Measurements from ENCODE around the gene SLC24A4. TPM values are rescaled to one million over a fixed set of nuclear protein-coding genes. Genes with fewer than 3 reads are reported as not detected.

SLC24A4 gene
- total RNA-seq, 1 donor from 2014 or later, result not detected

DNA sequence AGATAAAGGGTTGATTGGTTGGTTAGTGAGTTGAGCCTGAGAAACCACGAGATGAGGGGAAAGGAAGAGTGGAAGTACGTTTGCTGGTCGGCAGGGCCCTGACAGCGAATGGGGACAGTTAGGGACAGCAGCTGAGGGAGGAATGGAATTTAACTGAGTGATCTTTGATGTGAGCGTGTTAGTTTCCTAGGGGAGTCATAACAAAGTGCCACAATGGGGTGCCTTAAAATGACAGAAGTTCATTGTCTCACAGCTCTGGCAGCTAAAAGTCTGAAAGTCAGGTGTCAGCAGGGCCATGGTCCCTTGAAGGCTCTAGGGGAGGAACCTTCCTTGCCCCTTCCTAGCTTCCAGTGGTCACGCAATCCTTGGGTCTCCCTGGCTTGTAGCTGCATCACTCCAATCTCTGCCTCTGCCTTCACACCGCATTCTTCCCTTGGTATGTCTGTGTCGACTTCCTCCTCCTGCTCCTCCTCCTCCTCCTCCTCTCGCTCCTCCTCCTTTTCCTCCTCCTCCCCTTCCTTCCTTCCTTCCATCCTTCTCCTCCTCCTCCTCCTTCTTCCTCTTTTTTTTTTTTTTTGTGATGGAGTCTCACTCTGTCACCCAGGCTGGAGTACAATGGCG is 164.7 kb downstream of the SLC24A4 start:
- Histone ChIP-seq H3K27me3 (ENCODE audit: control insufficient read depth, insufficient read depth, low read length) (no peaks in the 10 kb centered on the region), H3K4me3 (ENCODE audit: low read depth, low read length) (no peak overlapping the region), H3K36me3 (ENCODE audit: control insufficient read depth, insufficient read depth, low read length) (no peaks in the 10 kb centered on the region)
- no peak for DNase-seq (ENCODE audit: low read depth)
- TF ChIP-seq, protein P1, sequence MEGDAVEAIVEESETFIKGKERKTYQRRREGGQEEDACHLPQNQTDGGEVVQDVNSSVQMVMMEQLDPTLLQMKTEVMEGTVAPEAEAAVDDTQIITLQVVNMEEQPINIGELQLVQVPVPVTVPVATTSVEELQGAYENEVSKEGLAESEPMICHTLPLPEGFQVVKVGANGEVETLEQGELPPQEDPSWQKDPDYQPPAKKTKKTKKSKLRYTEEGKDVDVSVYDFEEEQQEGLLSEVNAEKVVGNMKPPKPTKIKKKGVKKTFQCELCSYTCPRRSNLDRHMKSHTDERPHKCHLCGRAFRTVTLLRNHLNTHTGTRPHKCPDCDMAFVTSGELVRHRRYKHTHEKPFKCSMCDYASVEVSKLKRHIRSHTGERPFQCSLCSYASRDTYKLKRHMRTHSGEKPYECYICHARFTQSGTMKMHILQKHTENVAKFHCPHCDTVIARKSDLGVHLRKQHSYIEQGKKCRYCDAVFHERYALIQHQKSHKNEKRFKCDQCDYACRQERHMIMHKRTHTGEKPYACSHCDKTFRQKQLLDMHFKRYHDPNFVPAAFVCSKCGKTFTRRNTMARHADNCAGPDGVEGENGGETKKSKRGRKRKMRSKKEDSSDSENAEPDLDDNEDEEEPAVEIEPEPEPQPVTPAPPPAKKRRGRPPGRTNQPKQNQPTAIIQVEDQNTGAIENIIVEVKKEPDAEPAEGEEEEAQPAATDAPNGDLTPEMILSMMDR (IDR thresholded peaks at IDR 0.05; ENCODE audit: insufficient read depth, low read length, poor library complexity, severe bottlenecking), result no peak

DNA sequence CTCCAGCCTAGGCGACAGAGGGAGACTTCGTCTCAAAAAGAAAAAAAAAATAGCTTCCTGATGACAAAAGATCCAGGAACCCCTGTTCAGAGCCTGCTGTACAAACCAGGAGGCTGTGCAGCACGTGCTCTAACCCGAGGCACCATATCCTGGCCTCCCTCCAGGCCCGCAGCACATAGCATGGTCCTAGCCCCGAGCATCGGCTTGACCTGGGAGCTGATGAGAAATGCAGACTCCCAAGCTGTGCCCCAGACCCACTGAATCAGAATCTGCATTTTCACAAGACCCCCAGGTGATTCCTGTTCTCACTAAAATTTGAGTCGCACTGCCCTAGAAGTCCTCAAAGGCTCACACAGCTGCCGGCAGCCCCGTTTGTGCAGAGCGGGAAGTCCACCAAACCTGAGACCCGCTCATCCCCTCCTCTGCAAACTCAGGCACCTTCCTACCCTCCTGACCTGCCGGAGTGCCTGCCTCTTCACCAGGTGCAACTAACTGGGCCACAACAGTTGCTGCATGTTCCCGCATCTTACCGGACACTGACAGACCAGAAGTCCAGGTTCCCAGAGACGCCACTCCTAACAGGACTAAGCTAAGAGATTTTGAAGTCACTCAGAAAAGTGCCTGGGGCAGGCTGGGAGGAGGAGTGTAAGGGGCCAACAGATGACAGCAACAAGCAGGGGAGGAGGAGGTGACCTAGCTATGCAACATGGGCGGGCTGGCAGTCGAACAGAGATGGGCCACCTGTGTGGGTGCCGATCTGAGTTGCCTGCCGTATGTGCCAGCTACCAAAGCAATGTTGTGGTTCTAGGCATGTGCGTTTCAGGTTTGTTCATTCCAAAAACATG is 166.7 kb downstream of the SLC24A4 start:
- H3K4me3 ChIP-seq (ENCODE audit: low read depth, low read length), result no peak overlapping the region
- H3K36me3 ChIP-seq (ENCODE audit: control insufficient read depth, insufficient read depth, low read length), result no peaks in the 10 kb centered on the region
- DNase-seq (ENCODE audit: low read depth), result no peak
- H3K27me3 ChIP-seq (ENCODE audit: control insufficient read depth, insufficient read depth, low read length), result no peaks in the 10 kb centered on the region
- TF ChIP-seq, protein P1 (IDR thresholded peaks at IDR 0.05; ENCODE audit: insufficient read depth, low read length, poor library complexity, severe bottlenecking), result no peak

DNA sequence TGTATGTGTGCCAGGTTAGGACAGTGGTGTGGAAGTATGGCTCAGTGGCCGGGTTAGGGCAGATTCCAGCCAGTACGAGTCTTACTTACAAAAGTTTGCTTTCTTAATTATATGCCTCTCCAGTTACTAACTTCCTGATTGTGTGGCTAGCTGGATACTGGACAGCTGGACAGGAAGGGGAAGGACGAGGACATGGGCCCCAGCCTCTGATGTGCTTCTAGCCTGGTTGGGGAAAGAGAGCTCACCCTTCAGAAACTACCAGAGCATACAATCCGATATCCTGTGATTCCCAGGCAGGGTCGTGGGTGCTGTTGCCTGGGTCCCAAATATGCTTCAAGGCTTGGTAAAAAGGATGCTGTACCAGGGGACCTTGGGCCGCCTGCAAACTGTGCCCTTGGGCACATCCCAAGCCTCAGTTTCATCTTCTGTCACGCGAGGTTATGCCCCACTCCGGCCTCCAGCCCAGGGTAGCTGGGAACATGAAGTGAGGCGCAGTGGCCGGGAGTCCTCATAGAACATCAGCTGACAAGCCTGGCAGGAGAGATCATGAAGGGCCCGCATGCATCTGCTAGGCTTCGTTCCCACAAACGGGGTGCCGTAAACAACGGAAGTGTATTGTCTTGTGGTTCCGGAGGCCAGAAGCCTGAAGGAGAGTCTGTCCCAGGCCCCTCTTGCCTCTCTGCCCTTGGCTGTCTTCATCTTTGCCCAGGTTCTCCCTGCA is 167.4 kb downstream of the SLC24A4 start:
- TF ChIP-seq, protein P1 (IDR thresholded peaks at IDR 0.05; ENCODE audit: insufficient read depth, low read length, poor library complexity, severe bottlenecking), result no peak
- Histone ChIP-seq H3K4me3 (ENCODE audit: low read depth, low read length) (no peak overlapping the region), H3K36me3 (ENCODE audit: control insufficient read depth, insufficient read depth, low read length) (no peaks in the 10 kb centered on the region), H3K27me3 (ENCODE audit: control insufficient read depth, insufficient read depth, low read length) (no peaks in the 10 kb centered on the region)
- DNase-seq (ENCODE audit: low read depth), result no peak

DNA sequence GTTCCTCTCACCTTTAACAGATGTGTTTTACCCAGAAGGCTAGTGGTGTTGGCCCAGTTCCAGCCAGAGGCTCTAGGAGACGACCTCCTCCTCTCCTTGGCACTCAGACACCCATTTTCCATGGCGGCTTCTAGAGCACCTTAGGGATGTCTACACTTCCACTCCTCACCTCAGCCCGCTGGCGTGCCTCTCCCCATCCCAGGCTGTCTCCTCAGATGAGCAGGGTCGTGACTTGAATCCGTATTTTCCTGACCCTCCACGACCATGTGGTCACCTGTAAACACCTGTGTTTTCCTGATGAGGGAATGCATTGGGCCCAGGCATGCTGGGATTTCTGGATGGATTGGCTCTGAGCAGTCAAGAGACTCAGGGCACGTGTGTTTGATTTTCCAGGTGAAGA is 168.8 kb downstream of the SLC24A4 start:
- Histone ChIP-seq H3K4me3 (ENCODE audit: low read depth, low read length) (no peak overlapping the region), H3K36me3 (ENCODE audit: control insufficient read depth, insufficient read depth, low read length) (no peaks in the 10 kb centered on the region), H3K27me3 (ENCODE audit: control insufficient read depth, insufficient read depth, low read length) (no peaks in the 10 kb centered on the region)
- TF ChIP-seq, protein P1 (IDR thresholded peaks at IDR 0.05; ENCODE audit: insufficient read depth, low read length, poor library complexity, severe bottlenecking), result no peak
- DNase-seq (ENCODE audit: low read depth), result no peak

DNA sequence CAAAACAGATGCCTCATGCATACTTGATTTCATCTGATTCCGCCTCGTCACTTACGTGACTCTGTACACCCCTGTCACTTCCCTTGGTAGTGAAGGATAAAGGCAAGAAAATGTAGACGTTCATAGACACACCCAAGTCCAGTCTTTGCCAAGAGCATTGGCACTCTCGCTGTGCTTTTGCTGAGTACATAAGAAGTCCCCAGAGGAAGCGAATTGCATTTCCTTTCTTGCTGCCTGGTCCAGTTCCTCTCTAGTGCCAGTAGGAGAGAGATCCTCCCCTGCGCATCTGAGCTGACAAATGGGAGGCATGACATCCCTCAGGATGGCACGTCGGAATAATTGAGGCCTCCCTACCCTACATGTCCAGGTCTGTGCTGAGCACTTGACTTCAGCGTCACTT is 169.3 kb downstream of the SLC24A4 start:
- DNase-seq (ENCODE audit: low read depth), result no peak
- no peak overlapping the region for H3K4me3 ChIP-seq (ENCODE audit: low read depth, low read length)
- no peaks in the 10 kb centered on the region for H3K27me3 ChIP-seq (ENCODE audit: control insufficient read depth, insufficient read depth, low read length)
- H3K36me3 ChIP-seq (ENCODE audit: control insufficient read depth, insufficient read depth, low read length), result no peaks in the 10 kb centered on the region
- TF ChIP-seq, protein P1 (IDR thresholded peaks at IDR 0.05; ENCODE audit: insufficient read depth, low read length, poor library complexity, severe bottlenecking), result no peak

Data from kidney epithelial cell (primary cell).